Peyer's patch (tissue), 4 donors: ENCODE measurements around the gene SEMA5B.

Experiments
- CTCF ChIP-seq, 6 experiments: fragments of 450-650 bp in 4 of 6; fragments of 200-600 bp in 2 of 6; sonication (generic) in 1 of 6; IDR thresholded peaks; one replicate each; pipeline ENCODE4 v1.5.1; 2017 to 2019; ENCODE audit warnings: antibody characterized with exemption in 6 of 6, mild to moderate bottlenecking in 3 of 6, moderate library complexity in 1 of 6
- POLR2A ChIP-seq, 2 donors: fragments of 450-650 bp; IDR thresholded peaks; one replicate each; pipeline ENCODE4 v1.5.1; 2017; ENCODE audit warnings: antibody characterized with exemption in 2 of 2, mild to moderate bottlenecking in 2 of 2, moderate library complexity in 2 of 2

- TF ChIP-seq CTCF (IDR thresholded peaks at IDR 0.05) (no peak), POLR2A (IDR thresholded peaks at IDR 0.05) (no peak)
Observed at GRCh38 chr3:123037015-123037375, 9.4 kb upstream of the SEMA5B start.
